Caco-2 (cell line): Measurements from ENCODE around the gene PPP1R3G. TPM values are rescaled to one million over a fixed set of nuclear protein-coding genes. Genes with fewer than 3 reads are reported as not detected.

ENCODE experiments used
- BruUV-seq: library from RNA; stranded (reverse); fragments of 400-500 nt; replicated peaks from 2 replicates; lab custom pipeline; 2021; lab: Mats Ljungman, UMichigan
- CTCF ChIA-PET: fragments of 300-600 bp; sonication (Branson Sonifier 250); formaldehyde crosslinking; loops from one replicate; lab custom pipeline; 2022; ENCODE audit warnings: antibody characterized with exemption; lab: Charles Lee
- POLR2A ChIA-PET: fragments of 300-600 bp; sonication (Branson Sonifier 250); formaldehyde crosslinking; loops from one replicate; lab custom pipeline; 2022; ENCODE audit warnings: antibody characterized with exemption; lab: Charles Lee
- DNase-seq, 2 experiments: peaks; one replicate each; pipeline versions ENCODE4 v3.0.0 to v3.0.0-alpha.2; 2020 to 2022
- H3K27me3 ChIP-seq: replicated peaks from 2 replicates; pipeline ENCODE4 v1.6.0; 2011; ENCODE audit warnings: low read length; ENCODE audit not compliant: control insufficient read depth, insufficient read depth
- H3K36me3 ChIP-seq: 2 replicates; pipeline ENCODE4 v1.5.1; 2011; ENCODE audit warnings: low read length; ENCODE audit not compliant: control insufficient read depth, insufficient read depth
- H3K4me1 ChIP-seq: fragments of 250-450 bp; sonication (Bioruptor Pico); 2 replicates; pipeline ENCODE4 v1.5.1; 2020; ENCODE audit warnings: mild to moderate bottlenecking
- H3K4me3 ChIP-seq: 2 replicates; pipeline ENCODE4 v1.5.1; 2011; ENCODE audit warnings: low read depth, mild to moderate bottlenecking, control low read depth, low read length
- H3K9me3 ChIP-seq: fragments of 250-450 bp; sonication (Bioruptor Pico); 2 replicates; pipeline ENCODE4 v1.5.1; 2020; ENCODE audit warnings: mild to moderate bottlenecking, moderate library complexity
- H3K27ac Mint-ChIP-seq: one replicate; pipeline ENCODE4 v1.8.0; 2022; ENCODE audit warnings: mixed read lengths; ENCODE audit not compliant: unreplicated experiment
- H3K27me3 Mint-ChIP-seq: one replicate; pipeline ENCODE4 v1.8.0; 2022; ENCODE audit warnings: mixed read lengths; ENCODE audit not compliant: insufficient read depth, unreplicated experiment
- H3K36me3 Mint-ChIP-seq: one replicate; pipeline ENCODE4 v1.8.0; 2022; ENCODE audit warnings: mild to moderate bottlenecking, mixed read lengths; ENCODE audit not compliant: insufficient read depth, unreplicated experiment
- H3K4me1 Mint-ChIP-seq: one replicate; pipeline ENCODE4 v1.8.0; 2022; ENCODE audit warnings: low read depth, mixed read lengths; ENCODE audit not compliant: unreplicated experiment
- H3K4me3 Mint-ChIP-seq: one replicate; pipeline ENCODE4 v1.8.0; 2022; ENCODE audit warnings: mild to moderate bottlenecking, moderate library complexity, mixed read lengths; ENCODE audit not compliant: unreplicated experiment
- H3K9me3 Mint-ChIP-seq: one replicate; pipeline ENCODE4 v1.8.0; 2022; ENCODE audit warnings: mixed read lengths; ENCODE audit not compliant: unreplicated experiment
- intact Hi-C: fragments of 100-400 bp; cut with micrococcal nuclease; formaldehyde crosslinking; loops from one replicate; pipeline ENCODE4 v1.10.0; 2022; ENCODE audit not compliant: unreplicated experiment
- total RNA-seq: library from RNA; stranded (reverse); gene quantifications from 2 replicates; pipeline ENCODE4 v1.2.3, GENCODE V29; 2022
- TF ChIP-seq, protein P1 (sequence below), 2 experiments: fragments of 200-600 bp in 1 of 2; IDR thresholded peaks; 1 replicate in 1 of 2; 2 replicates in 1 of 2; pipeline versions ENCODE4 v1.5.1 to v1.8.0; 2011 to 2022; ENCODE audit warnings: antibody characterized with exemption in 1 of 2, control low read depth in 1 of 2, inconsistent platforms in 1 of 2, low read depth in 1 of 2, low read length in 1 of 2, mild to moderate bottlenecking in 1 of 2, moderate library complexity in 1 of 2; ENCODE audit not compliant: insufficient read depth in 1 of 2, severe bottlenecking in 1 of 2, unreplicated experiment in 1 of 2

PPP1R3G gene
- total RNA-seq, 1 experiment from 2014 or later, result 0.18 TPM

GRCh38 chr6:5113096-5113495, 28.0 kb downstream of the PPP1R3G start:
- Histone ChIP-seq H3K4me3 (no peak overlapping the region), H3K36me3 (no peaks in the 10 kb centered on the region), H3K27me3 (no peaks in the 10 kb centered on the region), H3K4me1 (no peaks in the 10 kb centered on the region), H3K9me3 (no peaks in the 10 kb centered on the region)
- H3K9me3 Mint-ChIP-seq, result no peaks in the 10 kb centered on the region
- no peaks in the 10 kb centered on the region for H3K4me1 Mint-ChIP-seq
- no peak overlapping the region for H3K27ac Mint-ChIP-seq
- no peaks in the 10 kb centered on the region for H3K27me3 Mint-ChIP-seq
- TF ChIP-seq, protein P1, sequence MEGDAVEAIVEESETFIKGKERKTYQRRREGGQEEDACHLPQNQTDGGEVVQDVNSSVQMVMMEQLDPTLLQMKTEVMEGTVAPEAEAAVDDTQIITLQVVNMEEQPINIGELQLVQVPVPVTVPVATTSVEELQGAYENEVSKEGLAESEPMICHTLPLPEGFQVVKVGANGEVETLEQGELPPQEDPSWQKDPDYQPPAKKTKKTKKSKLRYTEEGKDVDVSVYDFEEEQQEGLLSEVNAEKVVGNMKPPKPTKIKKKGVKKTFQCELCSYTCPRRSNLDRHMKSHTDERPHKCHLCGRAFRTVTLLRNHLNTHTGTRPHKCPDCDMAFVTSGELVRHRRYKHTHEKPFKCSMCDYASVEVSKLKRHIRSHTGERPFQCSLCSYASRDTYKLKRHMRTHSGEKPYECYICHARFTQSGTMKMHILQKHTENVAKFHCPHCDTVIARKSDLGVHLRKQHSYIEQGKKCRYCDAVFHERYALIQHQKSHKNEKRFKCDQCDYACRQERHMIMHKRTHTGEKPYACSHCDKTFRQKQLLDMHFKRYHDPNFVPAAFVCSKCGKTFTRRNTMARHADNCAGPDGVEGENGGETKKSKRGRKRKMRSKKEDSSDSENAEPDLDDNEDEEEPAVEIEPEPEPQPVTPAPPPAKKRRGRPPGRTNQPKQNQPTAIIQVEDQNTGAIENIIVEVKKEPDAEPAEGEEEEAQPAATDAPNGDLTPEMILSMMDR (IDR thresholded peaks at IDR 0.05; ENCODE audit: insufficient read depth in 1 of 2, low read depth in 1 of 2, low read length in 1 of 2, severe bottlenecking in 1 of 2, unreplicated experiment in 1 of 2), result no peak
- CTCF ChIA-PET, result no interaction called here
- no TSS peak for BruUV-seq
- POLR2A ChIA-PET, result no interaction called here
- intact Hi-C loops, result no loop called here
- no peak overlapping the region for H3K4me3 Mint-ChIP-seq
- H3K36me3 Mint-ChIP-seq, result no peaks in the 10 kb centered on the region
- no peak for DNase-seq

- intact Hi-C loops, result no loop called here
- Histone ChIP-seq H3K4me3 (no peak overlapping the region), H3K36me3 (no peaks in the 10 kb centered on the region), H3K4me1 (no peaks in the 10 kb centered on the region), H3K9me3 (no peaks in the 10 kb centered on the region), H3K27me3 (no peaks in the 10 kb centered on the region)
- TF ChIP-seq, protein P1 (IDR thresholded peaks at IDR 0.05; ENCODE audit: insufficient read depth in 1 of 2, low read depth in 1 of 2, low read length in 1 of 2, severe bottlenecking in 1 of 2, unreplicated experiment in 1 of 2), result peak in 1 of 2 experiments; percentile 55
- peak in 1 of 2 experiments; percentile 24 for DNase-seq
- no peaks in the 10 kb centered on the region for H3K9me3 Mint-ChIP-seq
- ChIA-PET POLR2A (no interaction called here), CTCF (no interaction called here)
- no peaks in the 10 kb centered on the region for H3K27me3 Mint-ChIP-seq
- BruUV-seq, result no TSS peak
- H3K27ac Mint-ChIP-seq, result no peak overlapping the region
- H3K4me3 Mint-ChIP-seq, result no peak overlapping the region
- no peaks in the 10 kb centered on the region for H3K4me1 Mint-ChIP-seq
- no peaks in the 10 kb centered on the region for H3K36me3 Mint-ChIP-seq
Observed at GRCh38 chr6:5115168-5115567, 30.0 kb downstream of the PPP1R3G start.

GRCh38 chr6:5116243-5116991, 31.3 kb downstream of the PPP1R3G start:
- intact Hi-C loops, result no loop called here
- ChIA-PET CTCF (no interaction called here), POLR2A (no interaction called here)
- Mint-ChIP-seq H3K4me1 (no peaks in the 10 kb centered on the region), H3K9me3 (no peaks in the 10 kb centered on the region), H3K27ac (no peak overlapping the region), H3K27me3 (no peaks in the 10 kb centered on the region), H3K36me3 (no peaks in the 10 kb centered on the region), H3K4me3 (no peak overlapping the region)
- H3K9me3 ChIP-seq, result no peaks in the 10 kb centered on the region
- H3K27me3 ChIP-seq, result no peaks in the 10 kb centered on the region
- TF ChIP-seq, protein P1 (IDR thresholded peaks at IDR 0.05; ENCODE audit: insufficient read depth in 1 of 2, low read depth in 1 of 2, low read length in 1 of 2, severe bottlenecking in 1 of 2, unreplicated experiment in 1 of 2), result no peak
- no TSS peak for BruUV-seq
- H3K36me3 ChIP-seq, result no peaks in the 10 kb centered on the region
- H3K4me1 ChIP-seq, result no peaks in the 10 kb centered on the region
- H3K4me3 ChIP-seq, result no peak overlapping the region
- no peak for DNase-seq
